HEK293 (cell line): ENCODE results near the gene TLR5.

Source experiments
- CTCF ChIA-PET: fragments of 350-600 bp; formaldehyde crosslinking; extraction: SDS; loops from one replicate; lab custom pipeline; 2021; ENCODE audit warnings: antibody characterized with exemption; lab: Yijun Ruan, JAX
- POLR2A ChIA-PET: fragments of 300-600 bp; formaldehyde crosslinking; extraction: SDS; loops from one replicate; lab custom pipeline; 2020; ENCODE audit warnings: antibody characterized with exemption, inconsistent platforms; lab: Yijun Ruan, JAX
- H3K27ac ChIP-seq: fragments of 200-500 bp; sonication (Bioruptor generic); 2 replicates; pipeline ENCODE4 v1.5.1; 2014; ENCODE audit warnings: low read depth, low read length, control low read depth, inconsistent platforms; ENCODE audit errors: extremely low read depth
- H3K36me3 ChIP-seq, 2 experiments: fragments of 200-500 bp in 1 of 2; sonication (Bioruptor generic) in 1 of 2; 1 replicate in 1 of 2; 2 replicates in 1 of 2; pipeline ENCODE4 v1.5.1; 2014 to 2017; ENCODE audit warnings: inconsistent platforms in 2 of 2, low read length in 2 of 2; ENCODE audit not compliant: control insufficient read depth in 2 of 2, insufficient read depth in 1 of 2
- H3K4me1 ChIP-seq: fragments of 200-500 bp; sonication (Bioruptor generic); 2 replicates; pipeline ENCODE4 v1.5.1; 2014; ENCODE audit warnings: mild to moderate bottlenecking, low read length, inconsistent platforms; ENCODE audit not compliant: control insufficient read depth, insufficient read depth
- H3K4me3 ChIP-seq: 2 replicates; pipeline ENCODE4 v1.5.1; 2011; ENCODE audit warnings: low read depth, mild to moderate bottlenecking, control low read depth, low read length, moderate library complexity
- H3K9me3 ChIP-seq: fragments of 200-500 bp; sonication (Bioruptor generic); 2 replicates; pipeline ENCODE4 v1.5.1; 2014; ENCODE audit warnings: low read depth, low read length, inconsistent platforms; ENCODE audit not compliant: control insufficient read depth, insufficient read depth
- GLIS1 ChIP-seq: fragments of 450-650 bp; formaldehyde crosslinking; IDR thresholded peaks from 2 replicates; pipeline ENCODE4 v1.5.1; 2016; ENCODE audit warnings: missing biosample characterization, missing genetic modification characterization
- GLIS2 ChIP-seq: fragments of 450-650 bp; formaldehyde crosslinking; IDR thresholded peaks from 2 replicates; pipeline ENCODE4 v1.5.1; 2016; ENCODE audit warnings: missing biosample characterization, missing genetic modification characterization
- KLF1 ChIP-seq: fragments of 450-650 bp; formaldehyde crosslinking; IDR thresholded peaks from 2 replicates; pipeline ENCODE4 v1.5.1; 2016; ENCODE audit warnings: missing biosample characterization, missing genetic modification characterization
- ZNF155 ChIP-seq: fragments of 450-650 bp; formaldehyde crosslinking; IDR thresholded peaks from 2 replicates; pipeline ENCODE4 v1.5.1; 2016; ENCODE audit warnings: missing biosample characterization, missing genetic modification characterization
- ZNF24 ChIP-seq: fragments of 450-650 bp; formaldehyde crosslinking; IDR thresholded peaks from 2 replicates; pipeline ENCODE4 v1.5.1; 2016; ENCODE audit warnings: missing biosample characterization, missing genetic modification characterization
- ZNF423 ChIP-seq: fragments of 450-650 bp; formaldehyde crosslinking; IDR thresholded peaks from 2 replicates; pipeline ENCODE4 v1.5.1; 2016; ENCODE audit warnings: missing biosample characterization, missing genetic modification characterization
- ZNF426 ChIP-seq: fragments of 450-650 bp; formaldehyde crosslinking; IDR thresholded peaks from 2 replicates; pipeline ENCODE4 v1.5.1; 2017; ENCODE audit warnings: missing biosample characterization, missing genetic modification characterization, mild to moderate bottlenecking, inconsistent platforms, moderate library complexity
- ZNF501 ChIP-seq: fragments of 450-650 bp; formaldehyde crosslinking; IDR thresholded peaks from 2 replicates; pipeline ENCODE4 v1.5.1; 2016; ENCODE audit warnings: missing biosample characterization, missing genetic modification characterization
- ZNF561 ChIP-seq: fragments of 450-650 bp; IDR thresholded peaks from 2 replicates; pipeline ENCODE4 v1.5.1; 2018; ENCODE audit warnings: missing biosample characterization, missing genetic modification characterization, borderline replicate concordance
- ZNF658 ChIP-seq: fragments of 450-650 bp; formaldehyde crosslinking; IDR thresholded peaks from 2 replicates; pipeline ENCODE4; 2016; ENCODE audit warnings: missing biosample characterization, missing genetic modification characterization
- ZNF776 ChIP-seq: fragments of 450-650 bp; formaldehyde crosslinking; IDR thresholded peaks from 2 replicates; pipeline ENCODE4 v1.5.0; 2017; ENCODE audit warnings: missing biosample characterization, missing genetic modification characterization, borderline replicate concordance
- ZXDB ChIP-seq: fragments of 450-650 bp; formaldehyde crosslinking; IDR thresholded peaks from 2 replicates; pipeline ENCODE4 v1.5.1; 2016; ENCODE audit warnings: missing biosample characterization, missing genetic modification characterization
- TF ChIP-seq, protein P1 (sequence below): fragments of 450-650 bp; formaldehyde crosslinking; IDR thresholded peaks from 2 replicates; pipeline ENCODE4 v1.5.1; 2016; ENCODE audit warnings: missing biosample characterization, missing genetic modification characterization
- TF ChIP-seq, protein P2 (sequence below): fragments of 450-650 bp; formaldehyde crosslinking; IDR thresholded peaks from 2 replicates; pipeline ENCODE4 v1.5.1; 2016; ENCODE audit warnings: missing biosample characterization, missing genetic modification characterization
- TF ChIP-seq, protein P3 (sequence below): fragments of 450-650 bp; formaldehyde crosslinking; IDR thresholded peaks from 2 replicates; pipeline ENCODE4; 2016; ENCODE audit warnings: missing biosample characterization, missing genetic modification characterization
- TF ChIP-seq, protein P4 (sequence below): fragments of 450-650 bp; formaldehyde crosslinking; IDR thresholded peaks from 2 replicates; pipeline ENCODE4 v1.5.1; 2016; ENCODE audit warnings: missing biosample characterization, missing genetic modification characterization, borderline replicate concordance

Gene TLR5

DNA sequence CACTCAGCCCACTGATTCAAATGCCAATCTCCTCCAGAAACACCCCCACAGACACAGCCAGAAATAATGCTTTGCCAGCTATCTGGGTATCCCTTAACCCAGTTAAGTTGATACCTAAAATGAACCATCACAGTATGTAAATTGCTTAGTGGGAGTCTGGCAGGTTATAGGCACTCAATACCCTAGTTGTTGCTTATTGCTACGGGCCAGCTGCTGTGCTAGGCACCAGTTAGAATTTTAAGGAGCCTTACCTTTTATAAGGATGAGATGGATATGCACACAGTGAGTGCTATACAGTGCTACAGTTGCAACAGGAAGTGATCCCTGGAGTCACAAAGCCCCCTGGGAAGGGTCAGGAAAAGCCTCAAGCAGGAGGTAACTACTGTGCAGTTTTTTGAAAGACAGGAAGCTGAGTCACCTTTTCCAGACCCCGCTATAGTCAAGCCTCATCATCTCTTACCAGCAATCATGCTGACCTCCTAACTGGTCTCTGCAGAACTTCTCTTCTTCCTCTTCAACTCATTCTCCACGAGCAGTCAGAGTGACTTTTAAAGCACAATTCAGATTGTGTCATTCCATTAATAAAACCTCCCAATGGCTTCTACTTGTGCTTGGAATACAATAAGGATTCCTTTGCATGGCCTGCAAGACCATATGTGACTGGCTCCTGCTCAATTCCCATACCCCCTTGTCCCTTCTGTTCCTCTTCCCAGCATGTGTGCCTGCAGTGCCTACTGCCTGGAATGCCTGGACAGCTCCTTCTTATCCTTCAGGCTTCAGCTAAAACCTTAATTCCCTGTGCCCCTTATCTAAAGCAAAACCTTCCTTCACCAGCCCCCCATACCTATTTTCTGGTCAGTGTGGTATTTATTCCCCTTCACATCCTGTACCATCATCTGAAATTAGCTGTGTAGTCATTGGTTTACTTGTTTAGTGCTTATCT lies 10.4 kb upstream of the TLR5 start:
- no peaks in the 10 kb centered on the region for H3K4me1 ChIP-seq
- ChIA-PET CTCF (interaction anchor here (0.7 to 2.6 kb wide), 5 partner anchors 11 to 64 kb away, joined by 3 to 15 read pairs (median 3); partner anchors contain the start of gene TLR5), POLR2A (no interaction called here)
- no peaks in the 10 kb centered on the region for H3K9me3 ChIP-seq
- H3K4me3 ChIP-seq: no peak overlapping the region
- H3K27ac ChIP-seq: no peak overlapping the region
- TF ChIP-seq, protein P1, sequence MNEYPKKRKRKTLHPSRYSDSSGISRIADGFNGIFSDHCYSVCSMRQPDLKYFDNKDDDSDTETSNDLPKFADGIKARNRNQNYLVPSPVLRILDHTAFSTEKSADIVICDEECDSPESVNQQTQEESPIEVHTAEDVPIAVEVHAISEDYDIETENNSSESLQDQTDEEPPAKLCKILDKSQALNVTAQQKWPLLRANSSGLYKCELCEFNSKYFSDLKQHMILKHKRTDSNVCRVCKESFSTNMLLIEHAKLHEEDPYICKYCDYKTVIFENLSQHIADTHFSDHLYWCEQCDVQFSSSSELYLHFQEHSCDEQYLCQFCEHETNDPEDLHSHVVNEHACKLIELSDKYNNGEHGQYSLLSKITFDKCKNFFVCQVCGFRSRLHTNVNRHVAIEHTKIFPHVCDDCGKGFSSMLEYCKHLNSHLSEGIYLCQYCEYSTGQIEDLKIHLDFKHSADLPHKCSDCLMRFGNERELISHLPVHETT: no peak
- 0 out of 2 replicates have a peak, but pooled peaks have one; percentile 18 for TF ChIP-seq GLIS1
- TF ChIP-seq, protein P2, sequence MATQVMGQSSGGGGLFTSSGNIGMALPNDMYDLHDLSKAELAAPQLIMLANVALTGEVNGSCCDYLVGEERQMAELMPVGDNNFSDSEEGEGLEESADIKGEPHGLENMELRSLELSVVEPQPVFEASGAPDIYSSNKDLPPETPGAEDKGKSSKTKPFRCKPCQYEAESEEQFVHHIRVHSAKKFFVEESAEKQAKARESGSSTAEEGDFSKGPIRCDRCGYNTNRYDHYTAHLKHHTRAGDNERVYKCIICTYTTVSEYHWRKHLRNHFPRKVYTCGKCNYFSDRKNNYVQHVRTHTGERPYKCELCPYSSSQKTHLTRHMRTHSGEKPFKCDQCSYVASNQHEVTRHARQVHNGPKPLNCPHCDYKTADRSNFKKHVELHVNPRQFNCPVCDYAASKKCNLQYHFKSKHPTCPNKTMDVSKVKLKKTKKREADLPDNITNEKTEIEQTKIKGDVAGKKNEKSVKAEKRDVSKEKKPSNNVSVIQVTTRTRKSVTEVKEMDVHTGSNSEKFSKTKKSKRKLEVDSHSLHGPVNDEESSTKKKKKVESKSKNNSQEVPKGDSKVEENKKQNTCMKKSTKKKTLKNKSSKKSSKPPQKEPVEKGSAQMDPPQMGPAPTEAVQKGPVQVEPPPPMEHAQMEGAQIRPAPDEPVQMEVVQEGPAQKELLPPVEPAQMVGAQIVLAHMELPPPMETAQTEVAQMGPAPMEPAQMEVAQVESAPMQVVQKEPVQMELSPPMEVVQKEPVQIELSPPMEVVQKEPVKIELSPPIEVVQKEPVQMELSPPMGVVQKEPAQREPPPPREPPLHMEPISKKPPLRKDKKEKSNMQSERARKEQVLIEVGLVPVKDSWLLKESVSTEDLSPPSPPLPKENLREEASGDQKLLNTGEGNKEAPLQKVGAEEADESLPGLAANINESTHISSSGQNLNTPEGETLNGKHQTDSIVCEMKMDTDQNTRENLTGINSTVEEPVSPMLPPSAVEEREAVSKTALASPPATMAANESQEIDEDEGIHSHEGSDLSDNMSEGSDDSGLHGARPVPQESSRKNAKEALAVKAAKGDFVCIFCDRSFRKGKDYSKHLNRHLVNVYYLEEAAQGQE: peak; percentile 92
- H3K36me3 ChIP-seq: no peaks in the 10 kb centered on the region

DNA sequence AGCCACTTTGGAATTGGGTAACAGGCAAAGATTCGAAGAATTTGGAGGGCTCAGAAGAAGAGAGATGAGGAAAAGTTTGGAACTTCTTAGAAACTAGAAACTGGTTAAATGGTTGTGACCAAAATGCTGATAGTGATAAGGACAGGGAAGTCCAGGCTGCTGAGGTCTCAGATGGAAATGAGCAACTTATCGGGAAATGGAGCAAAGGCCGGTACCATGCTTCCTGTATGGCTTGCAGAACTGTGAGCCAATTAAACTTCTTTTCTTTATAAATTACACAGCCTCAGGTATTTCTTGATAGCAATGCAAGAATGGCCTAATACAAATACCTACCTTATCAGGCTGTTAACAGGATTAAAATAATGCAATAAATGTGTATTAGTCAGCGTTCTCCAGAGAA lies 9.4 kb upstream of the TLR5 start:
- no peak overlapping the region for H3K4me3 ChIP-seq
- H3K36me3 ChIP-seq: no peaks in the 10 kb centered on the region
- CTCF ChIA-PET: interaction anchor here (0.7 to 2.6 kb wide), 5 partner anchors 10 to 29 kb away, joined by 3 to 15 read pairs (median 4); partner anchors contain the start of gene TLR5
- POLR2A ChIA-PET: no interaction called here
- H3K27ac ChIP-seq: no peak overlapping the region
- no peak for TF ChIP-seq ZNF501 (tag by site-specific recombination)
- no peak for TF ChIP-seq ZNF426
- no peak for TF ChIP-seq ZNF24 (tag by site-specific recombination)
- TF ChIP-seq GLIS2: no peak
- no peak for TF ChIP-seq ZNF776 (tag by site-specific recombination)
- TF ChIP-seq, protein P3, sequence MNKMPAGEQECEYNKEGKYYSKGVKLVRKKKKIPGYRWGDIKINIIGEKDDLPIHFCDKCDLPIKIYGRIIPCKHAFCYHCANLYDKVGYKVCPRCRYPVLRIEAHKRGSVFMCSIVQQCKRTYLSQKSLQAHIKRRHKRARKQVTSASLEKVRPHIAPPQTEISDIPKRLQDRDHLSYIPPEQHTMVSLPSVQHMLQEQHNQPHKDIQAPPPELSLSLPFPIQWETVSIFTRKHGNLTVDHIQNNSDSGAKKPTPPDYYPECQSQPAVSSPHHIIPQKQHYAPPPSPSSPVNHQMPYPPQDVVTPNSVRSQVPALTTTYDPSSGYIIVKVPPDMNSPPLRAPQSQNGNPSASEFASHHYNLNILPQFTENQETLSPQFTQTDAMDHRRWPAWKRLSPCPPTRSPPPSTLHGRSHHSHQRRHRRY: no peak
- TF ChIP-seq, protein P4, sequence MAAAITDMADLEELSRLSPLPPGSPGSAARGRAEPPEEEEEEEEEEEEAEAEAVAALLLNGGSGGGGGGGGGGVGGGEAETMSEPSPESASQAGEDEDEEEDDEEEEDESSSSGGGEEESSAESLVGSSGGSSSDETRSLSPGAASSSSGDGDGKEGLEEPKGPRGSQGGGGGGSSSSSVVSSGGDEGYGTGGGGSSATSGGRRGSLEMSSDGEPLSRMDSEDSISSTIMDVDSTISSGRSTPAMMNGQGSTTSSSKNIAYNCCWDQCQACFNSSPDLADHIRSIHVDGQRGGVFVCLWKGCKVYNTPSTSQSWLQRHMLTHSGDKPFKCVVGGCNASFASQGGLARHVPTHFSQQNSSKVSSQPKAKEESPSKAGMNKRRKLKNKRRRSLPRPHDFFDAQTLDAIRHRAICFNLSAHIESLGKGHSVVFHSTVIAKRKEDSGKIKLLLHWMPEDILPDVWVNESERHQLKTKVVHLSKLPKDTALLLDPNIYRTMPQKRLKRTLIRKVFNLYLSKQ (tag by site-specific recombination): no peak
- no peak for TF ChIP-seq ZNF155 (tag by site-specific recombination)
- no peak for TF ChIP-seq KLF1 (tag by site-specific recombination)
- H3K9me3 ChIP-seq: no peaks in the 10 kb centered on the region
- H3K4me1 ChIP-seq: no peaks in the 10 kb centered on the region

DNA sequence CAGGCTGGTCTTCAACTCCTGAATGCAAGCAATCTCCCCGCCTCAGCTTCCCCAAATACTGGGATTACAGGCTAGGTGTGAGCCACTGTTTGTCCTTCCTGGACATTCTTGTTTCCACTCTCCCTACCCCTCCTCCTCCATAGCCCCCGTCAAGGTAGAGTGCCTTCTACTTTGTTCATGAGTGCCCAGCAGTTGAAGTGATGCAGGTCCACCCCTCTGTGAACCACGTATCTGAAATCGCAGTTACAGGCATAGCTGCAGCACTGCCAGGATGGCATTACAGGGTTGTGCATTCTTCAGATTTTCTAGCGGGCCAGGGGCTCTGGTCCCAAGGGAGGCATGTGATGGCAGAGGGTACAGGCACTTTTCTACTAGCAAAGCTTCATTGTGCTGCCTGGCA lies 7.4 kb upstream of the TLR5 start:
- Histone ChIP-seq H3K9me3 (no peaks in the 10 kb centered on the region), H3K4me3 (no peak overlapping the region), H3K27ac (no peak overlapping the region), H3K36me3 (no peaks in the 10 kb centered on the region), H3K4me1 (no peaks in the 10 kb centered on the region)
- ChIA-PET CTCF (interaction anchor here (0.6 to 3.9 kb wide), 5 partner anchors 11 to 492 kb away, joined by 3 to 18 read pairs (median 4); no protein-coding TSS in a partner anchor), POLR2A (interaction anchor here (1.8 kb wide), 1 partner anchor 9 kb away, joined by 4 read pairs; no protein-coding TSS in a partner anchor)
- TF ChIP-seq ZNF658 (tag by site-specific recombination) (no peak), ZNF423 (tag by site-specific recombination) (no peak), ZNF561 (no peak), ZXDB (tag by site-specific recombination) (no peak)
